GM21423 (cell line): Measurements from ENCODE around the gene CORO2A.
"Not testable (repeated sequence)": the region's sequence is repeated elsewhere in the genome, so short reads cannot be mapped to it uniquely, and the experiment has no call there.

ENCODE experiments used
- ATAC-seq: cut with Tn5 transposase; IDR thresholded peaks from one replicate; pipeline ENCODE4 v1.9.1; 2021; ENCODE audit warnings: mild to moderate bottlenecking, moderate library complexity; ENCODE audit not compliant: unreplicated experiment

CORO2A gene

DNA sequence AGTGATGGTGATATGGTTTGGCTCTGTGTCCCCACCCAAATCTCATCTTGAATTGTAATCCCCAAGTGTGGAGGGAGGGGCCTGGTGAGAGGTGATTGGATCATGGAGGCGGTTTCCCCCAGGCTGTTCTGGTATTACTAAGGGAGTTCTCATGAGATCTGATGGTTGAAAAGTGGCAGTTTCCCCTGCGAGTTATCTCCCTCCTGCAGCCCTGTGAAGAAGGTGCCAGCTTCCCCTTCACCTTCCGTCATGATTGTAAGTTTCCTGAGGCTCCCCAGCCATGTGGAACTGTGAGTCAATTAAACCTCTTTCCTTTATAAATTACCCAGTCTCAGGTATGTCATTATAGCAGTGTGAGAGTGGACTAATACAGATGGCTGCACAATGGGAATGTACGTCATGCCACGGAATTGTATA lies 17.9 kb downstream of the CORO2A start:
- ATAC-seq: not testable (repeated sequence)

DNA sequence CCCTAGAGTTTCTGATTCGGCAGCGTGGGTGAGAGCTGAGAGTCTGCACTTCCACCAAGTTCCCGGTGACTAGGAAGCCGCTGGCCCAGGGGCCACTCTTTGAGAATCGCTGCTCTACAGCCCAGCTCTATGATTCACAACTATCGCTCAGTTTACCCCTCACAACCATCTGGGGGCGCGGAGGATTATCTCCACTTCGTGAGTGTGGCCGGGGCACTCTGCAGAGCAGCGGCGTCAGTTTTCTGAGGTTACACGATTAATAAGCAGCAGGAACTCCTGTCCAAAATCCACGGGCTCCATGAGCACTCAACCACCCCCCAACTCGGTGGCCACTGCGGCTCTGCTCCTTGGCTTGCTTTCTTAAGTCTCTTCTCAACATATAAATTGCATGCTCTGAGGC lies 19.3 kb downstream of the CORO2A start:
- ATAC-seq: no peak

DNA sequence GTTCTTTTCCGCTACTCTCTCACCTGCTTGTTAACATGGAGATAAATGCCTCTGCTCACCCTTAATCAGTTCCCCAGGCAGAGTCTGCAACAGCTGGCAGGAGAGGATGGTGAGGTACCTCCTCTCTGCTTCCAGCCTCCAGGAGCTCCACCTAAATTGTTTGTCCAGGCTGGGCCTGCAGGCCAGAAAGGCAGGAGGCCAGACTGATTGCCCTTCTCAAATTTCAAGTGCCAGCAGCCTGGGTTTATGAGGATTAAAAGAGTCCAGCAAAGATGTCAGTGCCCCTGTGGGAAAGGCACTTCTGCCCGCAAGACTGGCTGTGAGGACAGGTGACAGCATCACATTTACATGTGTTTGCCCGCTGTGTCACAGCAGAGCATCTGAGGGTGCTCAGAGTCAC lies 19.8 kb downstream of the CORO2A start:
- ATAC-seq: no peak

DNA sequence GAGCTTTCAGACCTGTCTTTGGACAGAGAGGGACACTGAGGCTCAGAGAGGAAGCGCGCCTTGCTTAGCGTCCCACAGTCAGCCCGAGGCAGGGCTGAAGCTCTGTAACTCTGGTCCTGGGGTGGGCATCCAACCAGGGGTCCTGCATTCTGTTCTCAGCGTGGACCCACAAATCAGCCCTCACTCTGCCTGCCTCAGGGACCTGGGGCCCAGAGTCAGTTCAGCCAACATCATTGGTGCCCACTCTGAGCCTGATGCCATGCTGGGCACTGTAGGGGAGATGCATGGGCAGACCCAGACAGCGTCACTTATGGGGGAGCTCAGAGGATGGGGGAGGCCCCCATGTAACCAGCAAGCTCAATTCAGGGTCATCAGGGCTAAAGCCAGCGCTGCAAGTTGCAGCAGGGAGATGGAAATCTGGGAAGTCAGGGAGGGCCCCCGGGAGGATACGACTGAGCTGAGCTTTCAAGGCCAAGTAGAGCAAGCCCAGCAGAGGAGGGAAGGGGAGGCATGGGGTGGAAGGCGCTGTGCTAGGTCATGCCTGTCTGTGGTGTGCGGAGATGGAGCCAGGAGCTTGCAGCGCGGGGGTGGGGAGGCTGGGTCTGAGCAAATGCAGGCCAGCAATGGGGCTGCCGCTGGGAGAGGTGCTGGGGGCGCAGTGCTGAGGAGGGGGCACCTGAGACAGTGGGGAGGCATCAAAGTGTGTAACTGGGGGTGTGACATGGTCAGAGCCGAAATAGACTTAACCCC lies 21.1 kb downstream of the CORO2A start:
- no peak for ATAC-seq

DNA sequence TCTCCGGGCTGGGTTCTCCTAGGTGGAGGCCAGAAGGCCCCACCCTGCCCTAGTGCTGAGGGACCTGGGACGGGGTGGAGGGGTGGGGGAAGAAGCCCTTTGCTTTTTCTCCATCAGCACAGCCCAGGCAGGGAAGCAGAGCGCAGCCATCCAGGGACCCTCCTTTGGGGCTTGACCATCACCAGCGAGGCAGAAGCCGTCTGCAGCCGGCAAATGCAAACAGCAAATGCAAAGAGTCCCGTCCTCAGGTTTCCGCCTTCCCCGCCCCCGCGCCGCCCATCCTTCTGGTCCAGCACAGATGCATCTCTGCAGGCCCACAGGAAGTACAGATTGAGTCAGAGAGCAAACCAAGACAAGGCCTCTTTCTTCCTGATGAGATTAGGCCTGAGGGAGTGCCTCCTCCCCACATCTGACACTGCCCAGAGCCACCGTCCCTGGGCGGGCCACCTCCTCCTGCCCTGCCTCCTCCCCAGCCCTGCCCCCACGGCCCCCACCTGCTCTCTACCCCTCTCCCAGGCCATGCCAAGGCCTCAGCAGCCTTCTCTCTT lies 23.4 kb downstream of the CORO2A start:
- peak; percentile 67 for ATAC-seq

DNA sequence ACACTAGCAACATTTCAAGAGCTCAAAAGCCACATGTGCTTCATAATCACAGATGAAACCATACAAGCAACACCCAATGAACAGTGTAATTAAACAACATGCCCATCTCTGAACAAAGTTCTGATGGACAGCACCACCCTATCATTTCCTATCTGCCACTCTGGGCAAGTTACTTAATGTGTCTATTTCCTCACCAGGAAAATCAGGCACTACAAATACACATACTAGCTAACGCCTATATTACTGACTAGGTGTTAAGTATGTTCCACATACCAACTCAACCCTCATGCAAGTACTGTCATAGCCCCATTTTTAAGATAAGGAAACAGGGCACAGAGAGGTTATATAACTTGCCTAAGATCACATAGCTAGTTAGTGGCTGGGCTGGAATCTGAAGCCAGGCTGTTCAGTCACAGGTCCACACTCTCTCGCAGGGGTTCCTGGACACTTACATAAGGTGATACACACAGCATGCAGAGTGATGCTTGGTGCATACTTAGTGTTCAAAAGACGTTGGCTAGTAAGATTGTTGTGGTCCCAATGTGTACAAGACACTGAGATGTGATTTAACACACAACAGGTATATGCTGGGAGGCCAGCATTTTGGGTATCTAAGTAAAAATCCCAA lies 24.2 kb downstream of the CORO2A start:
- ATAC-seq: no peak

DNA sequence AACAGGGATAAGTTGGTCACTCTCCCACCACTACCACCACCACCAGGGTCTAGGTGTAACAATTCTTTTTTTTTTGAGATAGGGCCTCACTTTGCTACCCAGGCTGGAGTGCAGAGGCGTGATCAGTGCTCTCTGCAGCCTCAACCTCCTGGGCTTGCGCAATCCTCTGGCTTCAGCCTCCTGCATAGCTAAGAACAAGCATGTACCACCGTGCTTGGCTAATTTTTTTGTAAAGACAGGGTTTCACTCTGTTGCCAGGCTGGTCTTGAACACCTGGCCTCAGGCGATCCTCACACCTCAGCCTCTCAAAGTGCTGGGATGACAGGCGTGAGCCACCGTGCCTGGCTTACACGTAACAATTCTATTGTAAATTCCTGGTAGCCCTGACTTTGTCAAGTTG lies 27.5 kb downstream of the CORO2A start:
- ATAC-seq: no peak

DNA sequence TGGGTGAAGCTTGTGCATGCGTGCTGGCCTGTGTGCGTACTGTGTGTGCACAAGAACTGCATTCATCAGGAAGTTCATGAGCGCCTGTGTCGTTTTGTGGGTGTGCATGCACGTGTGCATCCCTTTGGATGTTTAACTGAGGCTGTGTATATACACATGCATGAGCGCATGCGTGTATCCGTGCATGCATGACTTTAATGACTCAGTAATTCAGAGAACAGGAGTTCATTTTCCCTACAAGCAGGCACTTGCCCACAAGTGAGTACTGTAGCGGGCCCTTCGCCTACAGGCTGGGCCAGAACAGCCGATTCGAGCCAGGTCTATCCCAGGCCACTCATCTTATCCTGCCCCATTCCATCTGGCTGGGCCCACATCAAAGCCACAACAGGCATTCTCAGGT lies 29.8 kb downstream of the CORO2A start:
- ATAC-seq: no peak

DNA sequence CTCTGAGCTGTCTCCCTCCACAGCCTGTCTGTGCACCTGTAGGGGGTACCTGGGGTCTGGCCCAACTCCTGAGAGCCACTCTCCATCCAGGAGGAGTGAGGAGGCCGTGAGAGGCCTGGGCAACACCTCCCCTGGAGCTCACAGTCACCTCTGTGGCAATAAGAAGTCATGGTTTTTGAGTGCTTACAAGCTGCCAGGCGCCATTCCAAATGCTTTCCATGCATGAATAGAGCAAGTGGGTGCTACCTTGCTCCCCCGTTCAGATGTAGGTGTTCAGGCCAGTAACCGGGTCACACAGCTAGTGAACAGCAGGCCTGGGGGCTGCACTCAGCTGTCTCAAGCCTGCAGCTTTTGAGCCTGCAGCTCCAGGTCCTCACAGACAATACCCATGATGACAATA lies 30.6 kb downstream of the CORO2A start:
- ATAC-seq: no peak

DNA sequence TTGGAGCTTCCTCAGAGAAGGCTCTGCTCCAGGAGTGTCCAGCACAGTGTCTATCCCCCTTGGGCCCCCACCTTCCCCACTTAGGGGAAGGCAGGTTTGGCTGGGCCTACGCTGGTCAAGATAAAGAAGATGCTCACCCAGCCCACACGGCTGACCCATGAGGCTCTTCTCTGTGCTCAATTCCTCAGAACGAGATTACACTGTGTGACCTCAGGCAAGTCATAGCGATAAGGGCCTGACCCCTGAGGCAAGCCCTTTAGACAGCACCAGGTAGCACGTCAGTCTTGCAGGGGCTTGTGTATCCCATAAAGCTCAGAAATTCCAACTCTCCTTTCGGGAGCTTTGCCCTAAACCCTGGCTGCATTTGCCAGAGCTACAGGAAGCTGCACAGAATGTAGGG lies 32.6 kb downstream of the CORO2A start:
- ATAC-seq: no peak

DNA sequence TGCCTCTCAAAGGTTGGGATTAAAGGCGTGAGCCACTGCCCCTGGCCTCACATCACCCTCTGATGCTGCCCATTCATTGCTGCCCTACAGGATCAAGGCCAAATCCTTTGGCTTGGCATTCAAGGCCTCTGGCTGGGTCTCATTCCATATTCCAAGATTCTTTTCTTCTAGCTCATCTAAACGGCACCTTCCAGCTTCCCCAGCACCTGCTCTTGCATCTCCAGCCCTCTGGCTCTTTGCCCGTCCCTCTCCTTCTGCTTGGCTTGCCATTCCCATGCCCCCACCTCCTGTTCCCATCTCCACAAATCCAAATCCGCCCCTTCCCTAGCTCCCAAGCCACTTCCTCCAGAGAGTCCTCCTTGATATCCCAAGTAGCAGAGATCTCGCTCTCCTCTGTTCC lies 33.1 kb downstream of the CORO2A start:
- ATAC-seq: no peak

DNA sequence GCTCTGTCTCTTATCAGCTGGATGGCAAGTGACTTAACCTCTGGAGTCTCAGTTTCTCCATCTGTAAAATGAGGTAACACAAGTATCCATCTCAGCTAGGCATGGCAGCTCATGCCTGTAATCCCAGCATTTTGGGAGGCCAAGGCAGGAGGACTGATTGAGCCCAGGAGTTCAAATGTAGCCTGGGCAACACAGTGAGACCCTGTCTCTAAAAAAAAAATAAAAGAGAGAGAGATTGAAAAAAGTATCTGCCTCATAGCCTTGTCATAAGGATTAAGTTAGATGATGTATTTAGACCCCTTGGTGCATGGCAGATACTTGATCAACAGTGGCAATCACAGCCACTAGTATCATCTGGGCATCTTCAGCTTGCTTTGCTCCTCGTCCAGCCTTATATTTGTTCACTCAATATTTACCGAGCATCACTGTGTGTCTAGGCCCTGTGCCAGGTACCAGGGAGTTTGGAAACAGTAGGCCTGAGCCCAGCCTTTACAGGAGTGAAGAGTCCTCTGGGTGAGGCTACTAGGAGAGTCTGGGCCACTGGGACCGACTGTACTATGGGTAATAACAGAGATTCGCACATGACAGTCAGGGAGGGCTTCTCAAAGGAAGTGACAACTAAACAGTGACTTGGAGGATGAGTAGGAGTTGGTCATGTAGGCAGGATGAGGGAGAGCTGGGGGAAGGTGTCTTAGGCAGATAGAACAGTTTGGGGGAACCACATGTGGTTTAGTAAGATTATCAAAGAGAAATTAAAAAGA lies 34.2 kb downstream of the CORO2A start:
- ATAC-seq: no peak

DNA sequence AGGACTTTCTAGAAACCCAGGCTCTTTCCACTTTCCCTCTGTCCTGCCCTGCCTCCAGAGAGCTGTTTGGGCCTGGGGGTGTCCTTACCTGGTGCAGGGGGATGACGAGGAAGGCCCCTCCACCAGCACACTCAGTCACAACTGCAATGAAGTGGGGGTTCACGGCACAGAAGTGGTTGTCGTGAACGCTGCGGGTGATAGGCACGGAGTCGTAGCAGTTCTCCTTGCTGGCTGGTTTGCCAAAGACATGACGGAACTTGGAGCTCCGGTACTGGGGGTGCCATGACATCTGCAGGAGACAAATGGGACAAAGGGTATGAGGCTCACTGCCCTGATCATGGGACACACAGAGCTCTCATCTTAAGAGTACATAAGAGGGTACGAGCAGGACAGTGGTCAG lies 35.1 kb downstream of the CORO2A start:
- ATAC-seq: no peak

DNA sequence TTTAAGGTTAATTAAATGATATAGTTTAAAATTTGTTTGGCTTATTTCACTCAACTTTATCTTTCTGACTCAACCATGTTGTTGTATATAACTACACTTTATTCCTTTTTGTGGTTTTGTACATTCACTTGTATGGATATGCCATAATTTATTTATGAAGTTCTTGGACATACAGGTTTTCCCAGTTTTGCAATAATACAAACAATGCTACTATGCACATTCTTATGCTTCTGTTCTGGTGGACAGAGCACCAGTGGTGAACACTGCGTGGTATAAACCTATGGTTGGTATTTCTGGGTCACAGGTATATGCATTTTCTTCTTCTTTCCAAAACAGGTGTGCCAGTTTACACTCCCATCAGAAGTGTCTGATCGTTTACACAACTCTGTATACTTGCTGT lies 37.8 kb downstream of the CORO2A start:
- ATAC-seq: no peak

DNA sequence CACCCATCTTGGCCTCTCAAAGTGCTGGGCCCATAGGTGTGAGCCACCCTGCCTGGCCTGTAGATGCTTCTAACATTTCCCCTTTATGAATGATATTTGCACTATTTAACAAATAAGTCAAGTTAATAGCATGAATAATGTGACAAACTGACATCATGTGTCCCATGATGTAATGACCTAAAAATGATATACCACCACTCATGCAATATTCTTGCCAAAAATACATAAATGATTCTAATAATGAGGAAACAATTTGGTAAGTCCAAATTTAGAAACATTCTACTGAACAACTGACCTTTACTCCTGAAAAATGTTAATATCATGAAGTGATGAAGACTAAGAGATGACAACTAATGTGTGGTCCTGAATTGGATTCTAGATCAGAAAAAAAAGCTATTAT lies 39.9 kb downstream of the CORO2A start:
- ATAC-seq: no peak

DNA sequence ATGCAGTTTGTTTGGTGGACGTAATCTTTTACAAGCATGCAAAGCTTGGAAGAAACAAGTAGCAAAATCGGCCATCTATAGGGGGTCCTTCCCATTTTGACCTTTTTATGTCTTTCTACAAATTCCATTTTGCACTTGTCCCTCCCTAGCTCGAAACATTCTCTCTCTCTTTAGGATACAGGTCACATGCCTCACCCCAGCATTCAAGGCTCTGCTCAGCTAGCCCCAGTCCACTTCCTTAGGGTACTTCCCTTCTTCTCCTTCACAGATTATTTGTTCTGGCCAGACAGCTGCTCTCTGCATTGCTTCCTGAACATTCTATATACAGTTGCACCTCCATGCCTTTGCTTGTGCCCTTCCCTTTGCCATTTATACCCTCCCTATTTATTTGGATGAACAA lies 41.7 kb downstream of the CORO2A start:
- no peak for ATAC-seq

DNA sequence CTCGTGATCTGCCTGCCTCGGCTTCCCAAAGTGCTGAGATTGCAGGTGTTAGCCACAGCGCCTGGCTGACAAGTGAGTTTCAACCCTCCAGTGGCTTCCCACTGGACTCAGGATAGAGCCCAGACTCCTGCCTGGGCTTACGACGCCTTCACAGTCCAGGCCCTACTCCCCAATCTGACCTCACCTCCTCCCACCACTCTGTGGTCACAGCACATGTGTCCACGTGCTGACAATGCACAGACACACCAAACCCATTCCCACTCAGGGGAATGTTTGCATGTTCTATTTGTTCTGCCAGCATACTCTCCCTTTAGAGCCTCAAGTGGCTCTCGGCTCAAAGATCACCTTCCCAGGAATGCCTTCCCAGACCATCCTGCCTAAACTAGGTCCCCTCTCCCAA lies 42.3 kb downstream of the CORO2A start:
- ATAC-seq: no peak

DNA sequence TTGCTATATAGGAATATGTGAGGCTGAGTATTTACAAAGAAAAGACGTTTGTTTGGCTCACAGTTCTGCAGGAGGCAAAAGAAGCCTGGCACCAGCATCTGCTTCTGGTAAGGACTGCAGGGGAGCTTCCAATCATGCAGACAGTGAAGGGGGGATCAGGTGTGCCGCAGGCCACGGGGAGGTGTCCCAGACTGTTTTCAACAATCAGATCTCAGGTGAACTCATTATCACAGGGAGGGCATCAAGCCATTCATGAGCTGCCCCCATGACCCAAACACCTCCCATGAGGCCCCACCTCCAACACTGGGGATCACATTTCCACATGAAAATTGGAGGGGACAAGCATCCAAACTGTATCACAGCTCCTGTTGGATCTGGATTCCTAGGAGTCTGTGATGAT lies 43.0 kb downstream of the CORO2A start:
- ATAC-seq: no peak

DNA sequence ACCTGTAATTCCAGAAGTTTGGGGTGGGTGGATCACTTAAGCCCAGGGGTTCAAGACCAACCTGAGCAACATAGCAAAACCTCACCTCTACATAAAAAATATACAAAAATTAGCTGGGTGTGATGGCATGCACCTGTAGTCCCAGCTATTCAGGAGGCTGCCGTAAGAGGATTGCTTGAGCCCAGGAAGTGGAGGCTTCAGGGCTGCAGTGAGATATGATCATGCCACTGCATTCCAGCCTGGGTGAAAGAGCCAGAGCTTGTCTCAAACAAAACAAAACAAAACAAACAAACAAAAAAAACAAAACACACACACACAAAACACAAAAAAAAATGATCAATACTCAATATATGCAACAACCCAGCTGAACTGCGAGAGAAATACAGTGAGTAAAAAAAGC lies 44.0 kb downstream of the CORO2A start:
- ATAC-seq: no peak

DNA sequence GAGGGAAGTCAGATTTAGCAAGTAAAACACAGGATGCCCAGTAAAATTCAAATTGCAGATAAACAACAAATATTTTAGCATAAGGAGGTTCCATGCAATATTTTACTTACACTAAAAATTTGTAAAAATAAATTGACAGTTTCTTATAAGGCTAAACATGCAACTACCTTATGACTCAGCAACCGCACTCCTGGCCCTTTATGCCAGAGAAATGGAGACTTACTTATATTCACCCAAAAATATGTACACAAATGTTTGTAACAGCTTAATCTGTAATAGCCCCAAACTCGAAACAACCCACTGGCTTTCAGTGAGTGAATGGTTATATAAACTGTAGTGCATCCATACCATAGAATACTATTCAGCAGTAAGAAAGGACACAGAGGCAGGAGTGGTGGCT lies 44.9 kb downstream of the CORO2A start:
- no peak for ATAC-seq

DNA sequence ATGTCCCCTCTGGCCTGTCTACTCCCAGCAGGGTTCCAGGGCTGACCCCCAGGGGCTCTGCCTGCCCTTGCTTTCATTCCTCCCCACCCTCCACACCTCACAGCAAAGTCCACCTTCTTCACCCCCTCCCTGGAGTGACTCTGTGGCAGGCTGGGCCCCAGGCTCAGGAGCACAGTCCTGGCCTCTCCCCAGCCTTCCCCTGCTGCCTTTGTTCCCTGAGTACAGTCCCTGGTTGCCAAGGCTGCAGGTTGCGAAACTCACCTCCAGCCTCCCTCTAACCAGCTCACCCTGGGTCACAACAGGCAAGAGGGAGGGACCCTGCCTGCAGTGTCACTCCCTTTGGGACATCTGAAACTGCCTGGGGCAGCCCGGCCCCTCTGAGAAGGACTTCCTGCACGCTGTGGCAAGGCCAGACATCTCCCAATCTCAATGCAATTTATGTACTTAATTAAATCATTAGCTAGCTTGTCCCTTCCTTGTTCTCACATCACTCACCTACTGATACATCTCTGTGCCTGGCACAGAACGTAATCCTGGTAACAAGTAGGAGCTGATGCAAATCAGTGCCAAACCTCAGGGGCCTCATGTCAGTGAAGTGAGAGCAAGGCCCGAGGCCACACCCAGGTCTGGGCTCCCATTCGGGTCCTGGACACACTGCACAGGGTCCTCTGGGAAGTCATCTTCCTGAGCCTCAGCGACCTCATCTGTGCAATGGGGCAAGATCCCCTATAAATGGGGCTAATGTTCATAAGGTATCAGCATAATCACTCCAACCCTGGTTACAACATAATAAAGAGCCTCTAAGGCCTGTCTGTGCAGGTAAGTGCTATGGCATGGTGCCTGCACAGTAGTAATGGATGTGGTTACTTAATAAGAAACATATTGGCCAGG lies 46.1 kb downstream of the CORO2A start:
- no peak for ATAC-seq
